Prostate gland (tissue), 2 donors: ENCODE measurements around the gene CDK5R1. TPM values are rescaled to one million over a fixed set of nuclear protein-coding genes. Genes with fewer than 3 reads are reported as not detected.

Experiments
- DNase-seq: peaks from one replicate; pipeline ENCODE4 v3.0.0-alpha.2; 2019; ENCODE audit warnings: low spot score
- H3K27ac ChIP-seq, 2 donors: fragments of 200-600 bp; sonication (generic); 2 replicates each; pipeline ENCODE4 v1.5.1; 2017 to 2019
- H3K27me3 ChIP-seq: fragments of 200-600 bp; sonication (generic); replicated peaks from 2 replicates; pipeline ENCODE4 v1.5.1; 2019; ENCODE audit not compliant: insufficient read depth
- H3K36me3 ChIP-seq, 2 donors: fragments of 200-600 bp; sonication (generic); 1 replicate in 1 of 2; 2 replicates in 1 of 2; pipeline versions ENCODE4 v1.5.1 to v1.8.1; 2017 to 2019
- H3K4me1 ChIP-seq: fragments of 200-600 bp; sonication (generic); replicated peaks from 2 replicates; pipeline ENCODE4 v1.5.1; 2019
- H3K4me3 ChIP-seq, 2 donors: fragments of 200-600 bp; sonication (generic); 2 replicates each; pipeline ENCODE4 v1.5.1; 2017 to 2019
- H3K9me3 ChIP-seq: fragments of 200-600 bp; sonication (generic); 2 replicates; pipeline ENCODE4 v1.5.1; 2017
- CTCF ChIP-seq, 4 experiments: fragments of 200-600 bp in 2 of 4; fragments of 450-650 bp in 2 of 4; sonication (generic) in 2 of 4; IDR thresholded peaks; 1 replicate in 3 of 4; 2 replicates in 1 of 4; pipeline ENCODE4 v1.5.1; 2016 to 2019; ENCODE audit warnings: antibody characterized with exemption in 4 of 4, mild to moderate bottlenecking in 2 of 4, moderate library complexity in 2 of 4
- POLR2A ChIP-seq: fragments of 450-650 bp; IDR thresholded peaks from one replicate; pipeline ENCODE4 v1.6.1; 2016; ENCODE audit warnings: antibody characterized with exemption, mild to moderate bottlenecking
- POLR2AphosphoS5 ChIP-seq: sonication (generic); formaldehyde crosslinking; IDR thresholded peaks from one replicate; pipeline ENCODE4 v1.6.1; 2017; ENCODE audit warnings: antibody characterized with exemption
- WGBS: methylation state at CpG from one replicate; pipeline ENCODE4 v1.1.5; 2018; 5-methylcytosine and 5-hydroxymethylcytosine counted together
- intact Hi-C: fragments of 100-400 bp; cut with DNase I; formaldehyde crosslinking; loops from one replicate; pipeline ENCODE4 v1.14.2; 2022
- total RNA-seq, 2 donors: library from RNA; depleted of rRNA; stranded (reverse); fragments of >200 nt; gene quantifications; one replicate each; pipeline ENCODE4 v1.1.0, GENCODE V29; 2016

Gene CDK5R1
- total RNA-seq, 2 donors from 2014 or later, result 0.46 to 5.1 TPM

GRCh38 chr17:32481193-32481592 lies 5.6 kb upstream of the CDK5R1 start:
- no peak for DNase-seq
- H3K27ac ChIP-seq, result no peak overlapping the region
- H3K4me1 ChIP-seq, result no peaks in the 10 kb centered on the region
- WGBS, result 73% methylated on average over 8 of the region's 8 CpGs
- no peaks in the 10 kb centered on the region for H3K27me3 ChIP-seq
- H3K36me3 ChIP-seq, result peaks cover 3 to 8% of the 10 kb centered on the region in 2 donors
- TF ChIP-seq POLR2AphosphoS5, result no peak
- TF ChIP-seq POLR2A, result no peak
- no peak for TF ChIP-seq CTCF (IDR thresholded peaks at IDR 0.05)
- H3K4me3 ChIP-seq, result no peak overlapping the region
- H3K9me3 ChIP-seq, result no peaks in the 10 kb centered on the region
- intact Hi-C loops, result no loop called here

GRCh38 chr17:32482568-32483320 lies 4.0 kb upstream of the CDK5R1 start:
- Histone ChIP-seq H3K4me3 (no peak overlapping the region), H3K27ac (no peak overlapping the region), H3K27me3 (no peaks in the 10 kb centered on the region), H3K36me3 (peaks cover 3 to 8% of the 10 kb centered on the region in 2 donors), H3K4me1 (no peaks in the 10 kb centered on the region), H3K9me3 (no peaks in the 10 kb centered on the region)
- WGBS, result 55% methylated on average over 11 of the region's 11 CpGs
- DNase-seq, result no peak
- no peak for TF ChIP-seq CTCF (IDR thresholded peaks at IDR 0.05)
- no peak for TF ChIP-seq POLR2A
- TF ChIP-seq POLR2AphosphoS5, result no peak
- intact Hi-C loops, result no loop called here

- H3K27me3 ChIP-seq, result no peaks in the 10 kb centered on the region
- H3K27ac ChIP-seq, result peak overlapping the region; percentile 0 to 45
- TF ChIP-seq POLR2AphosphoS5 (peak; percentile 52), POLR2A (no peak), CTCF (IDR thresholded peaks at IDR 0.05) (peak in 3 of 4 experiments; percentile 35 to 70 (median 68))
- H3K4me3 ChIP-seq, result no peak overlapping the region
- DNase-seq, result peak; percentile 36
- H3K36me3 ChIP-seq, result peaks cover 3 to 8% of the 10 kb centered on the region in 2 donors
- 16% methylated on average over 7 of the region's 7 CpGs for WGBS
- intact Hi-C loops, result no loop called here
- H3K9me3 ChIP-seq, result no peaks in the 10 kb centered on the region
- H3K4me1 ChIP-seq, result no peaks in the 10 kb centered on the region
Observed at GRCh38 chr17:32483451-32484019, 3.3 kb upstream of the CDK5R1 start.

GRCh38 chr17:32484041-32484461 lies 2.7 kb upstream of the CDK5R1 start:
- intact Hi-C loops, result no loop called here
- H3K4me1 ChIP-seq, result no peaks in the 10 kb centered on the region
- H3K27ac ChIP-seq, result peak overlapping the region in 1 of 2 donors; percentile 45
- 69% methylated on average over 4 of the region's 4 CpGs for WGBS
- no peaks in the 10 kb centered on the region for H3K27me3 ChIP-seq
- peaks cover 2 to 8% of the 10 kb centered on the region in 2 donors for H3K36me3 ChIP-seq
- no peak for TF ChIP-seq POLR2AphosphoS5
- no peak for TF ChIP-seq POLR2A
- DNase-seq, result no peak
- no peaks in the 10 kb centered on the region for H3K9me3 ChIP-seq
- no peak overlapping the region for H3K4me3 ChIP-seq

GRCh38 chr17:32484628-32485027 lies 2.2 kb upstream of the CDK5R1 start:
- no peaks in the 10 kb centered on the region for H3K27me3 ChIP-seq
- WGBS, result 81% methylated on average over 11 of the region's 11 CpGs
- no peaks in the 10 kb centered on the region for H3K9me3 ChIP-seq
- H3K4me3 ChIP-seq, result no peak overlapping the region
- DNase-seq, result no peak
- no peak overlapping the region for H3K27ac ChIP-seq
- H3K4me1 ChIP-seq, result no peaks in the 10 kb centered on the region
- intact Hi-C loops, result loop anchor here (5.0 kb wide), 2 partner anchors 273 to 393 kb away; partner anchors contain the start of gene MYO1D
- H3K36me3 ChIP-seq, result peaks cover 0 to 5% of the 10 kb centered on the region in 2 donors
- TF ChIP-seq CTCF (IDR thresholded peaks at IDR 0.05) (no peak), POLR2AphosphoS5 (no peak), POLR2A (no peak)
